HG03439 (cell line): ENCODE measurements around the gene OBP2B.

Experiments
- ATAC-seq: cut with Tn5 transposase; IDR thresholded peaks from one replicate; pipeline ENCODE4 v1.9.1; 2021; ENCODE audit warnings: mild to moderate bottlenecking, moderate library complexity; ENCODE audit not compliant: unreplicated experiment

OBP2B gene

GRCh38 chr9:133202688-133203453 lies 6.2 kb downstream of the OBP2B start:
- ATAC-seq: no peak

- ATAC-seq: no peak
Observed at GRCh38 chr9:133202145-133202513, 6.9 kb downstream of the OBP2B start.

GRCh38 chr9:133201424-133202144 lies 7.5 kb downstream of the OBP2B start:
- ATAC-seq: no peak

DNA sequence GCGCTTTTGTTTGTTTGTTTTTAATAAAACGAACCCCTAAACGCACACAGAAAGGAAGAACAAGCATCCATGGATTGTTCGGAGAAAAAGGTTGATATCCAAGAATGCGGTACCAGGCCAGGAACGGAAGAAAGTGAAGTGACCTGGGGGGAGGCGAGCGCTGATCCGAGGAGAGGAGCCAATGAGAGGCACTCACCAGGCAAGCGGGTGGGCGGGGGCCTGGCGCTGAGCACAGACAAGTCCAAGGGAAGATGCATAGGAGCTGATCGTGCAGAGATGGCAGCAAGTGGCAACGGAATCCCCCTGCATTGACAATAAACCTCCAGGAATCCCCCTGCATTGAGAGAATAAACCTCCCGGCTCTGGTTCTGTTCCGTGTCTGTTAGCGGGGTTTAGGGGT lies 8.4 kb downstream of the OBP2B start:
- ATAC-seq: no peak

DNA sequence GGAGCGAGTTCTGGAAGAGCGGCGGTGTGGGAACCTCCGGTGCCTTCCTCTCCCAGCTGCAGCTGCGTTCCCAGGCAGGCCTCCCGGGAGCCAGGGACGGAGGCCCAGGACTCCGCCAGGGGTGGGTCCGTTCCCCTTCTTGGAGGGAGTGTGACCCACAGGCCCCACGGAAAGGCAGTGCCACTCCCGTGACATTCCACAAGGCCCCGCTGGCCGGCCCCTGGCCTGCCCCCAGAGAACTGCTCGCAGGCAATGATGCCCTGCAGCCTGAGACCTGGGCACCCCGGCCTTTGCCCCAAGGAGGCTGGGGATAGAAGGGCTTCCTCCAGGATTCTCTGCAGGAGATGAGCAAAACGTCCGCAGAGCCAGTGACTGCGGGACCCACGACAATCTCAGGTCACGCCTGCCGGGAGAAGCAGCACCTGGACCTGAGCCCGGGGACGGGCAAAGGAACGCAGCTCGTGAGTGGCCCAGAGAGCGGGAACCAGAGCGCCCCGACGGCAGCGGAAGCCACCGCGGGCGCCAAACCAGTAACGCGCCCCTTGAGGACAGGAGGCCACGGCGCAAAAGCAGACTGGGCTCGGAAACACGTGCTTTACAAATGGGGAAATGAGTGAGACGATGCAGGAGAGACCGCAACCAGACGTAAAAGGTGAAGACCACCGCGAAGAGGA lies 9.3 kb downstream of the OBP2B start:
- no peak for ATAC-seq

- no peak for ATAC-seq
Observed at GRCh38 chr9:133195029-133195428, 14.0 kb downstream of the OBP2B start.

GRCh38 chr9:133194597-133194996 lies 14.5 kb downstream of the OBP2B start:
- no peak for ATAC-seq

DNA sequence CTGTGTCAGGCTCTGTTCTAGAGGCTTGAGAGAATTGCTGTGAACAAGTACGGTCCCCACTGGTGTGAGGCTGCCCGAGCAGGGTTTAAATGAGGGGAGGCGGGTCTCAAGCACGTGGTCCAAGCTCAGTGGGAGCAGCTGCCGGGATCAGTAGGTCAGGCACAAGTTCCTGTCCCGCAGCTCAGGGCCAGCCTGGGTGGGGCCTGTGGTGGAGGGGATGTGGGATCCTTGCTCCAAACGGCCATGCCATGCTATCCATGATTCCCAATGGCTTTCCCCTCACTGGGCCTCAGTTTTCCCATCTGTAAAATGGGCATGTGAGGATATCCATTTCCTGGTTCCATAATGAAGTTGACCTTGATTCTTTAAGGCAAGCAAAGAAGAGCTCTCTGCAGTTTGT lies 17.1 kb downstream of the OBP2B start:
- no peak for ATAC-seq

DNA sequence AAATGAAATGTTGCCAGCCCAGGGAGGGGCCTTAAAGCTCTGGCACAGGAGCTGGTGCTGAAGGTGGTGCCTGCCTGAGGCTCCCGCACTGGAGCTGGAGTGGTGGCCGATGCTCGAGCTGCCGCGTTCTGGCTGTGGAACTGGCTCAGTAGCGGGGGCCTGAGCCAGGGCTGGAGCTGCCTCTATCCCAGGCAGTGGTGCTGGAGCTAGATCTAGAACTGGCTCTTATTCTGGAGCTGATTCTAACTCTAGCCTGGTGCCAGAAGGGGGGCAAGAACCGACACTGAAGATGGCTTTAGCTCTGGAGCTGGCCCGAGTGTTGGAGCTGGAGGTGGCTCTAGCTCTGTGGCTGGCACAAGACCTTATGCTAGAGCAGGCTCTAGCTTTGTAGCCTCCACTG lies 19.2 kb downstream of the OBP2B start:
- no peak for ATAC-seq

DNA sequence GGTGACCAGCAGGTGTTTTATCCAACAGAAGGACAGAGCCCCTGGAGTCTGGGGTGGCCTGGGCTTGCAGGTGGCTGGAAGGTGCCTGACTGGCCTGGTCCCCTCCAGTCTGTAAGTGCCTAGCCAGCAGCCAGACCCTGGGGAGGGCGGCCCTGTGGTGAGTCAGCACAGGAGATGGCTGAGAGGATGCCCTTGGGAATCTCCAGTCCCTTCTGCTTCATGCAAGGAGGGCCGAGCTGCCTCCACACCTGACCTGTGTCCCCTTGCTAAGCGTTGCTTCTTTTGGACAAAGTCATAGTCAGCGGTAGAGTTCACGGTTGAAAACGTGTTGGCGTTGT lies 20.2 kb downstream of the OBP2B start:
- no peak for ATAC-seq

GRCh38 chr9:133188006-133188842 lies 20.8 kb downstream of the OBP2B start:
- ATAC-seq: no peak

DNA sequence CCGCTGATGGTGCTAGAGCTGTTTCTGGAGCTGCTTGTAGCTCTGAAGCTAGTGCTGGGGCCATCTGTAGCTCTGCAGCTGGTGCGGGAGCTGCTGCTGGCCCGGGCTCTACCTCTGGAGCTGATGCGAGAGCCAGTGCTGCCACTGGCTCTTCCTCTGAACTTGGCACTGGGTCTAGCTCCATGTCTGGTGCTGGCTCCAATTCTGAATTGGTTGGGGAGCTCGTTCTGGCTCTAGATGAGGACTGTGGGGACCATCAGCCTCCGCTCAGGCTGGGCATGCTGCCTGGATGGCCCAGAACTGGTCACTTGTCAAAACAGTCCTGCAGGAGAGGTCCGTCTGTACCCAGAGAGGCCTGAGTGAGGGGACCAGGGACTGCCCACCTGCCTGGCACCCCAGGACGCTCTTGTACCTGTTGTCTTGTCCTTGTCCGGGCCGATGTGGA lies 21.5 kb downstream of the OBP2B start:
- ATAC-seq: no peak

DNA sequence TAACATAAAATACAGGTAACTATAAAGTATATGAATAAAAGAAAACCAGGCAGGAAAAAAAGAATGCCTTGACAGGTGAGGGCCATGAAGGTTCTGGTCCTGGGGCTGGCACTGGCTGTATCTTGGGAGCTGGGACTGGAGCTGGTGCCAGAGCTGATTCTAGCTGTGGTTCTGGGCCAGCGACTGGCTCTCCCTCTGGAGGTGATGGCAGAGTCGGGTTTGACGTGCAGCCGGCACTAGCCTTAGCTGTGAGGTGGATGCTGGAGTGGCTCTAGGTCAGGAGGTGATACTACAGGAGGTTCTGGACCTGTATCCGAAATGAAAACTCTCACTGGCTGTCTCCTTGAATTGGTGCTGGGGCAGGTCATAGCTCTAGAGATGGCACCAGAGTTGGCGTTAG lies 22.3 kb downstream of the OBP2B start:
- ATAC-seq: no peak

GRCh38 chr9:133184971-133185370 lies 24.1 kb downstream of the OBP2B start:
- no peak for ATAC-seq

DNA sequence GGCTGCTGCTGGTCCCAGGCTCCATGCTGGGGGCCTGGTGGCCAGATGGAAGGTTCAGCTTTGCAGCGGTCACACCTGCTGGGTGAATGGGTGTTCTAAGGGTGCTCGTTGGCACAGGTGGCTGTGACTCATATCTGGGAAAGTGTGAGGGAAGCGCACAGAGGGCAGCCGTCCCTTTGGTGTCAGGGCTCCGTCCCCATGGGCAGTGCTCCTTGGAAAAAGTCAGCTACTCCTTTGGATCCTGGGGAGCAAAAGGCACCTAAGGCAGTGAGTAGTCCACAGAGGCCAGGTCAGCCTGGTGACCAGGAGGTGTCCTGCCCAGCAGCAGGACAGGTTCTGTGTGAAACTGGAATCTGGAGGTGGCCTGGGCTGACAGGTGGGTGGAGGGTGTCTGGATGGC lies 26.9 kb downstream of the OBP2B start:
- ATAC-seq: no peak

GRCh38 chr9:133181561-133181960 lies 27.5 kb downstream of the OBP2B start:
- ATAC-seq: no peak

GRCh38 chr9:133180953-133181352 lies 28.1 kb downstream of the OBP2B start:
- ATAC-seq: no peak

DNA sequence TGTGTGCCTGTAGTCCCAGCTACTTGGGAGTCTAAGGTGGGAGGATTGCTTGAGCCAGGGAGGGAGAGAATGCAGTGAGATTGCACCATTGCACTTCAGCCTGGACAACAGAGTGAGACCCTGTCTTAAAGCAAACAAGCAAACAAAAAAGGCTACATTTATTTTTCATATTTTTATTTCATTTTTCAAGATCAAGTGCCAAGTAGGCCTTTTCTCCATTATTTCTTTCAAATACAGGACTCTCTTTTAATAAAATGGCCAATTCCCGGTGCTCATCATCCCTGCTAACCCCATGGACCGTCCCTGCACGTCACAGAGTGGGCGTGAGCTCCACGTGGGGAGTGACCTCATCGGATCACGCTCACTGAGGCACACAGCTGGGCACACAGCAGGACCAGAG lies 36.0 kb downstream of the OBP2B start:
- no peak for ATAC-seq

GRCh38 chr9:133171161-133171961 lies 37.7 kb downstream of the OBP2B start:
- no peak for ATAC-seq

DNA sequence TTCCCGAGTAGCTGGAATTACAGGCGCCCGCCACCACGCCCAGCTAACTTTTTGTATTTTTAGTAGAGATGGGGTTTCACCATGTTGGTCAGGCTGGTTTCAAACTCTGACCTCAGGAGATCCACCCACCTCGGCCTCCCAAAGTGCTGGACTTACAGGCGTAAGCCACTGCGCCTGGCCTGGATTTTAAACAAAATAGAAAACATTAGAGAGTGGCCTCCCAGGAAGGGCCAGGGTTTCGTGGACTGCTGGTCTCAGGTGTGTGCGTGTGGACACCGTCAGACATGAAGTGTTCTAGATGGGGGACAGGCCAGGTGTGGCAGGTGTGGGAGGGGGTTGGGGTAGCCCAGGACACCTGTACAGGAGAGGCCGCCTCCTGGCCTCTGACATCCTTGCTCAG lies 38.3 kb downstream of the OBP2B start:
- ATAC-seq: no peak
